Activated CD8-positive, alpha-beta memory T cell treated with anti-CD3 and anti-CD28 coated beads, Interleukin-2, amount 50 U/mL, for 24 hours (primary cell): ENCODE results near the gene FBXO42.

ENCODE experiments used
- DNase-seq: peaks from one replicate; pipeline ENCODE4 v3.0.0-alpha.2; 2020; ENCODE audit errors: extremely low read depth

The FBXO42 gene

DNA sequence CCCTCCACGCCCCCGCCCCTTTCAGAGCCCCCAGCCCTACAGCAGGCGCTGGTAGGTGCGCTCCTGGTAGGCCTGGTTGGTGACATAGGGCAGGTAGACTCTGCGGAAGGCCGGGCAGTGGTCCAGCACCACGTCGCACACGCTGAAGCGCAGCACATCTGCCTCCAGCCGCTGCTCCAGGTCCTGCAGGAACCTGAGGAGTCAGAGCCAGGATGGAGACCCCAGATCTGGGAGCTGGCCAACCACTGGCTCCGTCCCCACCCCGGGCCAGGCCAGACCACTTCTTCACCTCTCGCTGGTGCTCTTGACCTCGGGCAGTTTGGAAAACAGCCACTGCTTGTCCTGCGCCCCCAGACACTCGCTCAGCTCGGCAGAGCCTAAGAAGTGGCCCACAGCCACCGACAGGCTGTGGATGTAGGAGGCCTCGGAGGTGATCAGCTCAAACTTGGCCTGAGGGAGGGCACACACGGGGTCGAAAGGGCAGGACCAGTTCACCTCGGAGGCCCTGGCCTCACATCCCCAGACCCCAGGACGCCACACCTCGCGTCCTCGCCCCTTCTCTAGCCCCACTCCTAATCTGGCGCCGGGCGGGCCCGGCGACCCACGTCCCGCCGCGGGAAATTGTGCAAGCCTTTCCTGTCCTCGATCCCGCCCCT is 146.3 kb downstream of the FBXO42 start:
- DNase-seq: no peak

GRCh38 chr1:16205334-16205671 is 147.0 kb downstream of the FBXO42 start:
- DNase-seq: no peak

DNA sequence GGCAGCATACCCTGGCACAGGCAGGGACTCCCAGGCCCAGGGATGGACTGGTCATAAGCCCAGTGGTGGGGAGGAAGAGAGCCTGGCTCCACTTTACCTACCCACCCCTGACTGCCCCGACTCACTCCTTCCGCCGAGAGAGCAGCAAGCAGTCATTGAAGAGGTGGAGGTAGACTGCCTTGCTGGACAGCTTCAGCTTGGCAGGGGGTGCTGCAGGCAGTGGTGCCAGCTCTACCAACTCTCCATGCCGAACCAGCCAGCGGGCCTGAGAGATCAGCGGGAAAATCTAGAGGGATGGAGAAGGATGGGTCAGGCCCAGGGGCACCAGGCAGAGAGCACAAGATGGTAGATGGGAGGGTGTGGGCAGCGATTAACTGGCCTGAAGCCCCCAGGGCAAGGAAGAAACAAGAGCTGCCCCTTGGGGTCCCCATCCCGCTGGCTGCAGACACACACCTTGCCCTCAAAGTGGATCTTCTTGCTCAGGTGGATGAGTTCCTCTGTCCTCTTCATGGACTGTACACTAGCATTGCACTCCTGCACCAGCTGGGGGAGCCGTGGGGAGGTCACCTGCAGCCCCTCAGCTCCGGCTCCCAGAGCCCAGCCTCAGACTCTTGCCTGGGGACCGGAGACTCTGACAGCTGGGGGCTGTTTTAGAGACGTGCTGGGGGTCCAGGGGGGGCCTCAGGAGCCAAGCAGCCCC is 147.5 kb downstream of the FBXO42 start:
- DNase-seq: no peak

- no peak for DNase-seq
Observed at GRCh38 chr1:16204216-16204615, 148.1 kb downstream of the FBXO42 start.

- no peak for DNase-seq
Observed at GRCh38 chr1:16203550-16203949, 148.7 kb downstream of the FBXO42 start.

DNA sequence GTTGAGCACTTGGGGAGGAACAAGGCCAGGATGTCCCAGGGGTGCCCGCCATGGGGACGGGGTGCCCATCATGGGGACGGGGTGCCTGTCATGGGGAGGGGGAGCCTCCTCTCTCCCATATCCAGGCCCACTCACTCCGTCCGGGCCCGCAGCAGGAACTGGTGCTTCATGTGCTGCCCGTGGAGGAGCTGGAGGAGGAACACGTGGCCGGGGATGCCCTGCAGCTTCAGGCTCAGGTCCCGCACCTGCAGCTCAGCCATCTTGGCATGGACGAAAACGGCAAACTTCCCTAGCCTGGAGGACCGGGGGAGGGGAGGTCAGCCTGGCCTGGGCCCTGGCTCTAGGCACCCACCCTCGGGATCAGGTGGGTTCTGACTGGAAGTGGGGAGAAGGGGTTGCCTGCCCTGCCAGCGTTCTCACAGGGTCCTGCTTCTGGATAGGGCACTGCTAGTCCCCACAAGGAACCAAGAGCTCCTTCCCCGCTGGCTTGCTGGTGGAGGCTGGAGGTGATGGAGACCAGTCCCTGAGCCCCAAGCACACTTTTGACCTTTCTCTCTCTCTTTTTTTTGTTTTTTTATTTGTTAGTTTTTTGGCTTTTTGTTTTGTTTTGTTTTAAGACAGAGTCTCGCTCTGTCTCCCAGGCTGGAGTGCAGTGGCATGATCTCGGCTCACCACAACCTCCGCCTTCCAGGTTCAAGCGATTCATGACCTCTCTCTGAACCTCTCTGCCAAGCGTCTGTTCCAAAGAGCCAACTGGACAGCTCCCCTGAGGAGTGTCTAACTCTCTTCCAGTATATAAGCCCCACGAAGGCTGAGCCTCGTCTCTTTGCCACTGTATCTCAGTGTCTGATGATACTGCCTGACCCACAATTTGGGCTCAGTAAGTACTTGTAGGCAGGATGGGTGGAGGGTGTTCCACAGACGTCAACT is 149.7 kb downstream of the FBXO42 start:
- DNase-seq: no peak

GRCh38 chr1:16199700-16200099 is 152.6 kb downstream of the FBXO42 start:
- no peak for DNase-seq

DNA sequence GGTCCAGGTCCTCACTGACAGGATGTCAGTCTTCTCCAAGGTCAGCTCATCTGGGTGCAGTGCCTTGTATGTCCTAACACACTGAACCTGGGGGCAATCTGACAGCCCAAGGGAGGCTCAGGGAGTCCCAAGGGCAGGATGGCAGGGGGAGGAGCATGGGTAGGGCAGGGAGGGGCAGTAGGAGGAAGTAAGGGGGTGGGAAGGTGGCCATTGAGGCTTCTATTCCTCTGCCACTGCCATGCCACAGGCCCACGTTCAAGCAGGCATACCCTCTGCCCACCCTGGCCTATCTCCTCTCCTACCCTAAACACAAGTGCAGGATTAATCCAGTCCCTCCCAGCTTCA is 153.2 kb downstream of the FBXO42 start:
- no peak for DNase-seq

DNA sequence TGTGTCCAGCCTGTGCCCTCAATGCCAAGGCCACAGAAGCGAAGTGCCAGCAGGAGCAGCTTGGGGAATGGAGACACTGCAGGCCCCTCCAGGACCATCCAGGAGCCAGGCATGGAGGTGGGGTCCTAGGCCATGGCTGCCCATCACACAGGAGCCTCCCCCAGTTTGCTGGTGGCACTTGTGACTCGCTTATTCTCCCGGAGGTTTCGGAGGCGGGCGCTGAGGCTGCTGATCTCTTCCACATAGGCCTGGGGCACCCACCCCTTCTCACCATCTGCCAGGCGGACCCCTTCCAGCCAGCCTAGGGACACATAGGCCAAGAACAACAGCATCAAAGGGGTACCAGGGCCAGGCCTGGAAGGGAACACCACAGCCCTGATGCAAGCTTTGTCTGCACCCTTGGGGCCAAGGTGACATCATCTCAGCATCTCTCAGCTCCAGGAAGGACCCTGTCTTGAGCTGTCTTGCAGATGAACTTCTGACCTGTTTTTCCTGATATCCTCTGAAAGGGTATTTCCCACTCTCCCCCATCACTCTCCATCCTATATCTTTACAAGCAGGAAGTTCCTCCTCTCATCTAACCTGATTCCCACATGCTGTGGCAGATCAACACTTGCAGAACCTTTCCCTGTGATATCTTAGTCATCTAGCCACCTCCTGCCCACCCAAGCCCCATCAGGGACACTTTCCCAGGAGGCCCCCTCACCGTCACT is 153.7 kb downstream of the FBXO42 start:
- DNase-seq: no peak

- no peak for DNase-seq
Observed at GRCh38 chr1:16196874-16197273, 155.4 kb downstream of the FBXO42 start.
